RWPE1 (cell line): ENCODE measurements around the gene SPNS2.
A peak's percentile ranks its signal among the peaks of the same experiment; 100 is the strongest.

Source experiments
- CTCF ChIA-PET: fragments of 350-600 bp; sonication (Branson Sonifier 250); formaldehyde crosslinking; extraction: SDS; loops from one replicate; lab custom pipeline; 2021; lab: Yijun Ruan, JAX
- POLR2A ChIA-PET: fragments of 400-600 bp; formaldehyde crosslinking; extraction: SDS; loops from one replicate; lab custom pipeline; 2020; ENCODE audit warnings: antibody characterized with exemption; ENCODE audit not compliant: low non-redundant PET; lab: Yijun Ruan, JAX
- DNase-seq: peaks from one replicate; pipeline ENCODE4 v3.0.0; 2012; ENCODE audit warnings: low spot score
- H3K27ac ChIP-seq: fragments of 450-650 bp; 2 replicates; pipeline ENCODE4 v1.5.1; 2017
- TF ChIP-seq, protein P1 (sequence below): fragments of 450-650 bp; conservative IDR thresholded peaks from 2 replicates; pipeline ENCODE4 v1.5.1; 2017; ENCODE audit warnings: low read depth, mild to moderate bottlenecking

Gene SPNS2

DNA sequence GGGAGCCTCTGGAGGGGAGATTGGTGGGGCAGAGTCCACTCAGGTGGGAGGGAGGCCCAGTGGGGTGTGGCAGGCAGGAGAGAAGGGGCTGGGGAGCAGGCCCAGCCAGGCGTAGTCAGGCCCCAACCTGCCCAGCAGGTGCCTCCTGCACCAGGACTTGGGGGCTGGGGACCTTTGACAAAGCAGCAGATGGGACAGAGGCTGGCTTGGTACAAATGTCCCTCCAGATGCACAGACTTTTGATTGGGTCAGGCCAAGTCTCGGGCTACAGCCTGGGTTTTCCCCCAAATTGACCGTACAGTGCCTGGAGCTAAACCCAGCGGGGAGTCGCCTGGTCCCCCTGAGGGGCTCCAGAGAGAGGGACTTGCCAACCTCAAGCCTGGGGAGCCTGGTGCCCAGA lies 61.3 kb downstream of the SPNS2 start:
- CTCF ChIA-PET: interaction anchor here (0.6 to 0.7 kb wide), 2 partner anchors 130 to 373 kb away, joined by 3 read pairs; no protein-coding TSS in a partner anchor
- H3K27ac ChIP-seq: no peak overlapping the region
- POLR2A ChIA-PET: interaction anchor here (0.6 kb wide), 1 partner anchor 187 kb away, joined by 3 read pairs; no protein-coding TSS in a partner anchor
- DNase-seq: no peak
- TF ChIP-seq, protein P1, sequence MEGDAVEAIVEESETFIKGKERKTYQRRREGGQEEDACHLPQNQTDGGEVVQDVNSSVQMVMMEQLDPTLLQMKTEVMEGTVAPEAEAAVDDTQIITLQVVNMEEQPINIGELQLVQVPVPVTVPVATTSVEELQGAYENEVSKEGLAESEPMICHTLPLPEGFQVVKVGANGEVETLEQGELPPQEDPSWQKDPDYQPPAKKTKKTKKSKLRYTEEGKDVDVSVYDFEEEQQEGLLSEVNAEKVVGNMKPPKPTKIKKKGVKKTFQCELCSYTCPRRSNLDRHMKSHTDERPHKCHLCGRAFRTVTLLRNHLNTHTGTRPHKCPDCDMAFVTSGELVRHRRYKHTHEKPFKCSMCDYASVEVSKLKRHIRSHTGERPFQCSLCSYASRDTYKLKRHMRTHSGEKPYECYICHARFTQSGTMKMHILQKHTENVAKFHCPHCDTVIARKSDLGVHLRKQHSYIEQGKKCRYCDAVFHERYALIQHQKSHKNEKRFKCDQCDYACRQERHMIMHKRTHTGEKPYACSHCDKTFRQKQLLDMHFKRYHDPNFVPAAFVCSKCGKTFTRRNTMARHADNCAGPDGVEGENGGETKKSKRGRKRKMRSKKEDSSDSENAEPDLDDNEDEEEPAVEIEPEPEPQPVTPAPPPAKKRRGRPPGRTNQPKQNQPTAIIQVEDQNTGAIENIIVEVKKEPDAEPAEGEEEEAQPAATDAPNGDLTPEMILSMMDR: no peak

DNA sequence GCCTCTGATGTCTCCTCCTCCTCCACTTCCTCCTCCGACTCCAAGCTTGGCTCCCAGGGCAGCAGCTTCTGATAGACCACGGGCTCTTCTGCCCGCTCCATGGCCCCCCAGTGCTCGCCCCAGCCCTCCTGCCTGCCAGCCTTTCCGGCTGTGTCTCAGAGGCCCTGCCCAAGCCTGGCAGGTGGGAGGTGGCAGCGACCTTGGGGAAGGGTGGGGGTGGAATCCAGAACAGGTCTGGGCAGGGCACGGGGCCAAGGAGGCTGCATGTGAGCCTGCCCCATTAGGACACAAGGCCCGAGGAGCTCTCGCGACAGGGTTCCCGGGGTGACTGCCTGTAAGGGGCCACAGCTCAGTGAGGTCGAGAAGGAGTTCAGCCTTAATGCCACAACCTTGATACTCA lies 61.7 kb downstream of the SPNS2 start, which contains the start of gene GGT6:
Gene GGT6, minus strand, starts transcription at position 157 of the 400 bp plus-strand sequence. Its CDS starts 56 bp downstream, at position 101.
- DNase-seq: no peak
- CTCF ChIA-PET: interaction anchor here (0.8 kb wide), 1 partner anchor 67 kb away, joined by 5 read pairs; no protein-coding TSS in a partner anchor

DNA sequence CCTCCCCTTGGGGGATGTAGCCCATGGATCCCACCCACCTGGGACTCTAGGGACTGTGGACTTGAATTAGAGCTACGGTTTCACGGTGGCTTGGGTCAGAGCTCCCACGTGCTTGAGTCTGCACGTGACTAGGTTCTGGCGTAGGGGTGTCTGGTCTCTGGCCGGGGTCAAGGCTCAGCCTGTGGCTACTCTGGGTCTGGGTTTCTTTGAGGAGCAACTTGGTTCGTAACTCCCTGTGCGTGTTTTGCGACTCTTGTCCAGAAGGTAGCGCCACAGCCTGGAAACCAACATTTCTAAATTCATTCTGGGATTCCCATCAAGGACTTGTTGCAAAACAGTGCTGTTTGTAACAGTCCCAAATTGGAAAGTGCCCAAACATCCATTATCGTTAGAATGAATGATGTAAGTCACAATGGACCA lies 62.2 kb downstream of the SPNS2 start:
- CTCF ChIA-PET: interaction anchor here (0.8 kb wide), 1 partner anchor 66 kb away, joined by 5 read pairs; no protein-coding TSS in a partner anchor
- DNase-seq: no peak
- POLR2A ChIA-PET: interaction anchor here (0.5 kb wide), 1 partner anchor 419 kb away, joined by 3 read pairs; no protein-coding TSS in a partner anchor

More for the DNA sequence above, 61.7 kb downstream of the SPNS2 start, which contains the start of gene GGT6:
- TF ChIP-seq, protein P1: no peak
- POLR2A ChIA-PET: interaction anchor here (0.5 kb wide), 1 partner anchor 418 kb away, joined by 3 read pairs; no protein-coding TSS in a partner anchor
- H3K27ac ChIP-seq: no peak within 1 kb of the TSS

DNA sequence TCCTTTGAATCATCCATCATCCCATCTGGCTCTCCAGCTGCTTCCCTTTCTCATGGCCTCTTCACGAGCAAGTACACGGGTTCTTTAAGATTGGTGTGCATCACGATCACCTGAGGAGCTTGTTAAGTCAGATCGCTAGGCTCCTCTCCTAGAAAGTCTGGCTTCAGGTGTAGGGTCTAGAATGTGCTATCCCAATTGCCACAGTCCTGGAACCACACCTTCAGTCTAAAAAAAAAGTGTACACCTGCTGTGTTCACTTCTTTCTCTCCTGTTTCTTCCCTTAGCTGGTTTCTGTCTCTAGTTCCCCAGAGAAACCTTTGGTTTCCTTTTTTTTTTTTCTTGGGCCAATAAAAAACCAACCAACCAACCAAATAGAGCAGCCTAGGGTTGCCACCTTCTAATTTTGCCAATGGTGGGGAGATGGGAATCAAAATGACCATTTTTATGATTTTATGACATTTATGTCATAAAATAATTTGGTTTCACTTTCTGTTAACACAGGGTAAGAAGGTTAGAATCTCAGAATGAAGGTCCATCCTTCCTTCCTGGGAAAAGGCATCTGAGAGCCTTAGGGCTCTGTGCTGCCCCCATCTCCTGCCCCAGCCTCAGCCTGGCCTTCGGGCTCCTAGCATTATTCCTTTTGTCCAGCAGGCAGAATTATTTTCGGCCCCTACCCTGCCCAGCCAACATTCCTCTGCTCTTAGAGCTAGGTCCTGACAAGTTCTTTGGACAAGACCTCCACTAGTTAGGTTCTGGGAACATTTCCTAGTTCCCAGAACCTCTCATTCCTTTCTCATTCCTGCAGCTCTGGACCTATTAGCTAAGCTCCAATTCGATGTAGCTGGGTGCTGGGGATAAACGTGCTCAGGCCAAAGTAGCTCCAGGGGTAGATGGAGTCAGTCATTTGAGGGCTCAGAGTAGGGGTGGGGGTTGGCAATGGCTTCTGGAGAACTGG lies 63.6 kb downstream of the SPNS2 start:
- peak overlapping the region; percentile 46 for H3K27ac ChIP-seq
- ChIA-PET POLR2A (no interaction called here), CTCF (interaction anchor here (0.7 to 1.0 kb wide), 2 partner anchors 193 to 313 kb away, joined by 3 to 4 read pairs; no protein-coding TSS in a partner anchor)
- DNase-seq: no peak
- TF ChIP-seq, protein P1: no peak

More for the DNA sequence above, 62.2 kb downstream of the SPNS2 start:
- TF ChIP-seq, protein P1: no peak
- no peak overlapping the region for H3K27ac ChIP-seq

DNA sequence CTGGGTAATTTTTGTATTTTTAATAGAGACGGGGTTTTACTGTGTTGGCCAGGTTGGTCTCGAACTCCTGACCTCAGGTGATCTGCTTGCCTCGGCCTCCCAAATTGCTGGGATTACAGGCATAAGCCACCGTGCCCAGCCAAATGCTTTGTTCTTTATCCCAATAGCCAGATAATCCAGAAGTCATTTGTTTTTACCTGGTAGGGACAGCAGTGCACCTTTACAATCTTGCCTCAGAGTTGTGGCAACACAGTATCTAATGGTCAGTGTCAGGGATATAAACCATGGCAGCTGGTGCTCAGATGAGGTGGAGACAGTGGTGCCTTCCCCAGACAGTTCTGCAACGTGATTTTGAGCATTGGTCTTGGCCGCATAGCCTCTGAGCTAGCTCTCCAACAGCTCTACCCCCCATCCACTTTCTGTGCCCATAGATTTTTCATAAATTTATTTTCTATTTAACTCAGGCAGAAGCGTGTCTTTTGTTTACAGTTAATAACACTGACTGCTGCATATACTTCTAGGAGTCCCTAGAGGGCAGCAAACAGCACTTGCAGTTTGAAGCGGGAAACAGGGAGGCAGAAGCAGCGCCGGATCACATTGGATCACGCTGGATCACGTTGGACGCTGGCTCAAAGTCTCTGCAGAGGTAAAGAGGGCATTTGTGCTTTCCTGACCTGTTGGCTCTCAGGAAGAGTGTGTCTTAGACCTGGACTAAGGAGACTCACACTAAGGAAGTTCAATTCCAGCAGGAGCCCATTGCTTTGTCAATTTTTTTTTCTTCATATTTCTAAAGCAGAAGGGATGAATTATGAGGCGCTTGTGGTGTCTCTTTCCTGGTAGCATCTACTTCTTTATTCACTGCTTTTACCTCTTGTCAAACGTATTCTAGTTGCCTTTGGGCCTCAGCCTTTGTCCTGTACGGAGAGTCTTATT lies 66.8 kb downstream of the SPNS2 start:
- ChIA-PET POLR2A (no interaction called here), CTCF (interaction anchor here (0.6 to 1.7 kb wide), 13 partner anchors 9 to 173 kb away, joined by 3 to 7 read pairs (median 4); no protein-coding TSS in a partner anchor)
- TF ChIP-seq, protein P1: peak; percentile 91
- peak; percentile 71 for DNase-seq
- 0 out of 2 replicates have a peak overlapping the region, but pooled peaks have one; percentile 12 for H3K27ac ChIP-seq
